Fibroblast of the aortic adventitia (primary cell): ENCODE results near the gene C20orf96. TPM values are rescaled to one million over a fixed set of nuclear protein-coding genes. Genes with fewer than 3 reads are reported as not detected.

ENCODE experiments used
- DNase-seq: peaks from one replicate; pipeline ENCODE4 v3.0.0-alpha.2; 2010; ENCODE audit warnings: low read depth
- H3K4me3 ChIP-seq: 2 replicates; pipeline ENCODE4 v1.5.1; 2011; ENCODE audit warnings: low read depth, mild to moderate bottlenecking, control low read depth, low read length, moderate library complexity
- CTCF ChIP-seq: IDR thresholded peaks from 2 replicates; pipeline ENCODE4 v1.5.1; 2011; ENCODE audit warnings: mild to moderate bottlenecking, low read length, control low read depth, inconsistent platforms; ENCODE audit not compliant: insufficient read depth
- total RNA-seq: library from RNA; depleted of rRNA; stranded (reverse); fragments of >200 nt; gene quantifications from 2 replicates; pipeline ENCODE4 v1.2.3, GENCODE V29; 2012; ENCODE audit warnings: low replicate concordance

Gene C20orf96
- total RNA-seq, 1 donor = 2.4 TPM

- peak overlapping the region; percentile 17 for H3K4me3 ChIP-seq
- DNase-seq = no peak
- TF ChIP-seq CTCF = no peak
These were observed 11.7 kb downstream of the C20orf96 start for GRCh38 chr20:278607-279571.

- H3K4me3 ChIP-seq = no peak overlapping the region
- no peak for DNase-seq
- TF ChIP-seq CTCF = no peak
These were observed 12.4 kb downstream of the C20orf96 start for GRCh38 chr20:278181-278580.

- no peak overlapping the region for H3K4me3 ChIP-seq
- no peak for TF ChIP-seq CTCF
- no peak for DNase-seq
These were observed 13.1 kb downstream of the C20orf96 start for GRCh38 chr20:277496-277781.

- DNase-seq = no peak
- no peak for TF ChIP-seq CTCF
- no peak overlapping the region for H3K4me3 ChIP-seq
These were observed 13.7 kb downstream of the C20orf96 start for GRCh38 chr20:276620-277495.

GRCh38 chr20:275791-276190 lies 14.8 kb downstream of the C20orf96 start:
- TF ChIP-seq CTCF = no peak
- no peak for DNase-seq
- H3K4me3 ChIP-seq = no peak overlapping the region

- no peak for TF ChIP-seq CTCF
- no peak for DNase-seq
- H3K4me3 ChIP-seq = no peak overlapping the region
These were observed 16.7 kb downstream of the C20orf96 start for GRCh38 chr20:273884-274283.
